OCI-LY1 (cell line): Measurements from ENCODE around the gene NTRK3.

Source experiments
- H2AFZ ChIP-seq: fragments of 200-600 bp; sonication (generic), shearing (Covaris generic); 2 replicates; pipeline ENCODE4 v1.6.0; 2014; ENCODE audit warnings: antibody characterized with exemption, mild to moderate bottlenecking, low read length
- H3F3A ChIP-seq: fragments of 200-600 bp; sonication (generic), shearing (Covaris generic); 2 replicates; pipeline ENCODE4 v1.6.0; 2014; ENCODE audit warnings: mild to moderate bottlenecking, antibody characterized with exemption, low read length, moderate library complexity; ENCODE audit not compliant: insufficient read depth
- H3K27ac ChIP-seq: fragments of 200-600 bp; sonication (generic); 2 replicates; pipeline ENCODE4 v1.5.1; 2014; ENCODE audit warnings: low read length, mixed run types, mild to moderate bottlenecking, low read depth; ENCODE audit not compliant: poor library complexity, severe bottlenecking
- H3K27me3 ChIP-seq: fragments of 200-600 bp; sonication (generic); 2 replicates; pipeline ENCODE4 v1.6.0; 2014; ENCODE audit warnings: antibody characterized with exemption, mild to moderate bottlenecking, low read length, moderate library complexity; ENCODE audit not compliant: insufficient read depth
- H3K36me3 ChIP-seq: fragments of 200-600 bp; sonication (generic); 2 replicates; pipeline ENCODE4 v1.6.1; 2014; ENCODE audit warnings: mild to moderate bottlenecking, antibody characterized with exemption, low read length, moderate library complexity, mixed read lengths; ENCODE audit not compliant: insufficient read depth
- H3K4me1 ChIP-seq: fragments of 200-600 bp; sonication (generic); 2 replicates; pipeline ENCODE4 v1.5.1; 2014; ENCODE audit warnings: mild to moderate bottlenecking, low read length, moderate library complexity; ENCODE audit not compliant: insufficient read depth, severe bottlenecking
- H3K4me2 ChIP-seq: fragments of 200-600 bp; sonication (generic), shearing (Covaris generic); 2 replicates; pipeline ENCODE4 v1.6.1; 2014; ENCODE audit warnings: low read length
- H3K4me3 ChIP-seq: fragments of 200-600 bp; sonication (generic); 2 replicates; pipeline ENCODE4 v1.5.1; 2014; ENCODE audit warnings: low read length, low read depth, mild to moderate bottlenecking, mixed read lengths; ENCODE audit not compliant: poor library complexity, severe bottlenecking
- H3K79me2 ChIP-seq: fragments of 200-600 bp; shearing (Covaris generic); 2 replicates; pipeline ENCODE4 v1.6.1; 2016; ENCODE audit warnings: mixed run types, low read length, mixed read lengths; ENCODE audit not compliant: insufficient read depth
- H3K9ac ChIP-seq: fragments of 200-600 bp; sonication (generic), shearing (Covaris generic); 2 replicates; pipeline ENCODE4 v1.6.1; 2014; ENCODE audit warnings: mild to moderate bottlenecking, low read length, mixed read lengths
- H3K9me2 ChIP-seq: fragments of 200-600 bp; sonication (generic), shearing (Covaris generic); 2 replicates; pipeline ENCODE4 v1.6.1; 2014; ENCODE audit warnings: low read depth, mild to moderate bottlenecking, low read length, mixed read lengths
- H3K9me3 ChIP-seq: fragments of 200-600 bp; shearing (Covaris generic); 2 replicates; pipeline ENCODE4 v1.6.1; 2014; ENCODE audit warnings: low read length, mixed read lengths
- H4K20me1 ChIP-seq: fragments of 200-600 bp; sonication (generic), shearing (Covaris generic); 2 replicates; pipeline ENCODE4 v1.6.0; 2016; ENCODE audit warnings: mild to moderate bottlenecking, low read length; ENCODE audit not compliant: insufficient read depth
- CTCF ChIP-seq: fragments of 200-600 bp; sonication (generic), shearing (Covaris generic); IDR thresholded peaks from 2 replicates; pipeline ENCODE4 v1.5.1; 2017; ENCODE audit warnings: mild to moderate bottlenecking, antibody characterized with exemption, low read length, moderate library complexity, mixed read lengths
- EZH2 ChIP-seq: fragments of 200-600 bp; sonication (generic), shearing (Covaris generic); IDR thresholded peaks from 2 replicates; pipeline ENCODE4 v1.8.0; 2017; ENCODE audit warnings: borderline replicate concordance, mixed run types, mild to moderate bottlenecking, antibody characterized with exemption, low read length, moderate library complexity, mixed read lengths

The NTRK3 gene

GRCh38 chr15:88275804-88276203 is 19.3 kb upstream of the NTRK3 start:
- no peaks in the 10 kb centered on the region for H3F3A ChIP-seq
- no peaks in the 10 kb centered on the region for H3K9me2 ChIP-seq
- H4K20me1 ChIP-seq: no peaks in the 10 kb centered on the region
- H3K27me3 ChIP-seq: no peaks in the 10 kb centered on the region
- no peaks in the 10 kb centered on the region for H3K36me3 ChIP-seq
- no peak overlapping the region for H3K9ac ChIP-seq
- no peak overlapping the region for H3K4me2 ChIP-seq
- H3K9me3 ChIP-seq: no peaks in the 10 kb centered on the region
- H3K4me1 ChIP-seq: no peaks in the 10 kb centered on the region
- H2AFZ ChIP-seq: no peak overlapping the region
- no peak for TF ChIP-seq EZH2
- no peak for TF ChIP-seq CTCF
- no peaks in the 10 kb centered on the region for H3K79me2 ChIP-seq
- H3K27ac ChIP-seq: no peak overlapping the region
- H3K4me3 ChIP-seq: no peak overlapping the region

- Histone ChIP-seq H3K9me2 (no peaks in the 10 kb centered on the region), H2AFZ (no peak overlapping the region), H3K36me3 (no peaks in the 10 kb centered on the region), H3K4me1 (no peaks in the 10 kb centered on the region), H3K27me3 (no peaks in the 10 kb centered on the region), H3F3A (no peaks in the 10 kb centered on the region), H3K4me3 (no peak overlapping the region), H3K79me2 (no peaks in the 10 kb centered on the region), H3K27ac (no peak overlapping the region), H3K9me3 (no peaks in the 10 kb centered on the region), H3K4me2 (no peak overlapping the region), H4K20me1 (no peaks in the 10 kb centered on the region), H3K9ac (no peak overlapping the region)
- no peak for TF ChIP-seq EZH2
- peak; percentile 75 for TF ChIP-seq CTCF
Observed at GRCh38 chr15:88274553-88275460, 18.3 kb upstream of the NTRK3 start.

- Histone ChIP-seq H4K20me1 (no peaks in the 10 kb centered on the region), H3K9me2 (no peaks in the 10 kb centered on the region), H3F3A (no peaks in the 10 kb centered on the region), H3K36me3 (no peaks in the 10 kb centered on the region), H3K27me3 (no peaks in the 10 kb centered on the region), H3K9me3 (no peaks in the 10 kb centered on the region), H2AFZ (no peak overlapping the region), H3K4me3 (no peak overlapping the region), H3K79me2 (no peaks in the 10 kb centered on the region), H3K9ac (no peak overlapping the region), H3K4me1 (no peaks in the 10 kb centered on the region), H3K4me2 (no peak overlapping the region), H3K27ac (no peak overlapping the region)
- TF ChIP-seq EZH2 (no peak), CTCF (no peak)
Observed at GRCh38 chr15:88272421-88272820, 15.9 kb upstream of the NTRK3 start.
